Stimulated activated CD4-positive, alpha-beta T cell treated with anti-CD3 and anti-CD28 coated beads, Interleukin-4, amount 100 ng/mL, for 4 hours (primary cell): ENCODE results near the gene ZNF106.

Experiments
- DNase-seq, 2 experiments: peaks; one replicate each; pipeline ENCODE4 v3.0.0-alpha.2; 2020

Gene ZNF106

GRCh38 chr15:42471002-42471401, 19.9 kb downstream of the ZNF106 start:
- DNase-seq, result no peak

GRCh38 chr15:42465520-42466259, 25.3 kb downstream of the ZNF106 start:
- DNase-seq, result no peak

- no peak for DNase-seq
Observed at GRCh38 chr15:42461261-42461660, 29.7 kb downstream of the ZNF106 start.

GRCh38 chr15:42457445-42458442, 33.2 kb downstream of the ZNF106 start:
- no peak for DNase-seq

- DNase-seq, result no peak
Observed at GRCh38 chr15:42456971-42457370, 34.0 kb downstream of the ZNF106 start.

- DNase-seq, result no peak
Observed at GRCh38 chr15:42456531-42456930, 34.4 kb downstream of the ZNF106 start.

- DNase-seq, result no peak
Observed at GRCh38 chr15:42453826-42454225, 37.1 kb downstream of the ZNF106 start.

GRCh38 chr15:42450425-42450790, 40.5 kb downstream of the ZNF106 start:
- DNase-seq, result no peak

GRCh38 chr15:42449770-42450424, 41.0 kb downstream of the ZNF106 start:
- DNase-seq, result no peak

- no peak for DNase-seq
Observed at GRCh38 chr15:42448281-42448680, 42.7 kb downstream of the ZNF106 start.

GRCh38 chr15:42447599-42447998, 43.3 kb downstream of the ZNF106 start:
- no peak for DNase-seq

- no peak for DNase-seq
Observed at GRCh38 chr15:42445551-42445950, 45.4 kb downstream of the ZNF106 start.

- no peak for DNase-seq
Observed at GRCh38 chr15:42444415-42445063, 46.4 kb downstream of the ZNF106 start.

- no peak for DNase-seq
Observed at GRCh38 chr15:42427429-42428223, 63.3 kb downstream of the ZNF106 start.

GRCh38 chr15:42421376-42421775, 69.6 kb downstream of the ZNF106 start:
- DNase-seq, result no peak

- DNase-seq, result no peak
Observed at GRCh38 chr15:42419369-42419768, 71.6 kb downstream of the ZNF106 start.

GRCh38 chr15:42413920-42414319, 77.0 kb downstream of the ZNF106 start:
- DNase-seq, result no peak

- no peak for DNase-seq
Observed at GRCh38 chr15:42411884-42412283, 79.1 kb downstream of the ZNF106 start.

GRCh38 chr15:42409011-42409410, 81.9 kb downstream of the ZNF106 start:
- DNase-seq, result no peak

- DNase-seq, result no peak
Observed at GRCh38 chr15:42408178-42408577, 82.8 kb downstream of the ZNF106 start.

GRCh38 chr15:42405863-42406482, 85.0 kb downstream of the ZNF106 start:
- DNase-seq, result no peak
